ENCODE data around the gene CDX4.
"Not testable (repeated sequence)": the region's sequence is repeated elsewhere in the genome, so short reads cannot be mapped to it uniquely, and the experiment has no call there.

CDX4 gene

GRCh38 chrX:73448379-73448778 lies 1.5 kb downstream of the CDX4 start:
- TF ChIP-seq CTCF (IDR thresholded peaks at IDR 0.05; ENCODE audit: low read depth, low read length): no peak
- DNase-seq (ENCODE audit: low read depth, low spot score): no peak
- no peak overlapping the region for H3K4me3 ChIP-seq (ENCODE audit: low read depth, low read length)
- in situ Hi-C loops (cut with HindIII; ENCODE audit: low sequenced_read_pairs): no loop called here

DNA sequence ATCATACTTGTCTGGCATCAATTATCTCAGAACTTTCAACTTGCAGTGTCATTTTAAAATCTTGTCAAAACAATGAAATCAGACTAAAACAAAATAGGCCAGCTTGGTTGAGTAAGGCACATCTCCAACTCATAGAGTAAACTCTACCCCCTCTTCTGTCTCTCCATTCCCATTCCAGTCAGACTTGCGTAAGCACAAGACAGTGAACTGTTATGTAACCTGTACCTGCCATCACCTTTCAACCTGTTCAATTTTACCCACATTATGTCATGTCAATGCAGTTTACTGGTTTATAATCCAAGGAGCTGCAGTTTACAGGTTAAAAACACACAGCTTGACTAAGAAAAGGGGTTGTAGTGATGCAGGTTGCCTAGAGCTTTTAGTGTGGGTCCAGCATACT lies 8.3 kb downstream of the CDX4 start:
- in situ Hi-C loops (cut with HindIII; ENCODE audit: low sequenced_read_pairs): no loop called here
- DNase-seq (ENCODE audit: low read depth, low spot score): no peak
- H3K4me3 ChIP-seq (ENCODE audit: low read depth, low read length): no peak overlapping the region
- no peak for TF ChIP-seq CTCF (IDR thresholded peaks at IDR 0.05; ENCODE audit: low read depth, low read length)

- no peak overlapping the region for H3K4me3 ChIP-seq (ENCODE audit: low read depth, low read length)
- in situ Hi-C loops (cut with HindIII; ENCODE audit: low sequenced_read_pairs): no loop called here
- TF ChIP-seq CTCF (IDR thresholded peaks at IDR 0.05; ENCODE audit: low read depth, low read length): no peak
- DNase-seq (ENCODE audit: low read depth, low spot score): no peak
These were observed 10.5 kb downstream of the CDX4 start for GRCh38 chrX:73457306-73457705.

DNA sequence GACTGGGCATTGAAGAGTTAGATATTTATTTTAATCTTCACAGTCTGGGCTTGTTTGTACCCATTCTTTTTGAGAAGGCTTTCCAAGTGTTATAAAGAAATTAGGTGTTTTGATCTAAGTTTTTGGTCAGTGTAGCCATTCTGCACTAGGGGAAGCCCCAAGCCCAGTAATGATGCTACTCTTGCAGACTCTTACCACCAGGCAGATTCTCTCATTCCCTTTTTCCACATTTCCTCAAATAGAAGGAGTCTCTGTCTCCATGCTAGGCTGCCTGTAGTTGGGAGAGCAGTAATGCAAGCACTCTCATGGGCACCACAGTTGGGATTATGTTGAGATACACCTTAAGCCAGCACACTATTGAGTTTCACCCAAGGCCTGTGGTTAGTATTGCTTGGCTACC lies 21.5 kb downstream of the CDX4 start:
- in situ Hi-C loops (cut with HindIII; ENCODE audit: low sequenced_read_pairs): no loop called here
- TF ChIP-seq CTCF (IDR thresholded peaks at IDR 0.05; ENCODE audit: low read depth, low read length): no peak
- DNase-seq (ENCODE audit: low read depth, low spot score): no peak
- no peak overlapping the region for H3K4me3 ChIP-seq (ENCODE audit: low read depth, low read length)

GRCh38 chrX:73478961-73479360 lies 32.1 kb downstream of the CDX4 start:
- no peak for TF ChIP-seq CTCF (IDR thresholded peaks at IDR 0.05; ENCODE audit: low read depth, low read length)
- no peak overlapping the region for H3K4me3 ChIP-seq (ENCODE audit: low read depth, low read length)
- in situ Hi-C loops (cut with HindIII; ENCODE audit: low sequenced_read_pairs): no loop called here
- no peak for DNase-seq (ENCODE audit: low read depth, low spot score)

GRCh38 chrX:73481521-73481920 lies 34.7 kb downstream of the CDX4 start:
- in situ Hi-C loops (cut with HindIII; ENCODE audit: low sequenced_read_pairs): no loop called here
- TF ChIP-seq CTCF (IDR thresholded peaks at IDR 0.05; ENCODE audit: low read depth, low read length): no peak
- no peak for DNase-seq (ENCODE audit: low read depth, low spot score)
- H3K4me3 ChIP-seq (ENCODE audit: low read depth, low read length): no peak overlapping the region

- no peak for DNase-seq (ENCODE audit: low read depth, low spot score)
- H3K4me3 ChIP-seq (ENCODE audit: low read depth, low read length): no peak overlapping the region
- in situ Hi-C loops (cut with HindIII; ENCODE audit: low sequenced_read_pairs): no loop called here
- TF ChIP-seq CTCF (IDR thresholded peaks at IDR 0.05; ENCODE audit: low read depth, low read length): no peak
These were observed 43.8 kb downstream of the CDX4 start for GRCh38 chrX:73490661-73491060.

DNA sequence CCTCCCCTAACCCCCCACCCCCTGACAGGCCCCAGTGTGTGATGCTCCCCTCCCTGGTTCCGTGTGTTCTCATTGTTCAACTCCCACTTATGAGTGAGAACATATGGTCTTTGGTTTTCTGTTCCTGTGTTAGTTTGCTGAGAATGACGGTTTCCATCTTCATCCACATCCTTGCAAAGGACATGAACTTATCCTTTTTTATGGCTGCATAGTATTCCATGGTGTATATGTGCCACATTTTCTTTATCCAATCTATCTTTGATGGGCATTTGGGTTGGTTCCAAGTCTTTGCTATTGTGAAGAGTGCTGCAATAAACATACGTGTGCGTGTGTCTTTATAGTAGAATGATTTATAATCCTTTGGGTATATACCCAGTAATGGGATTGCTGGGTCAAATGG lies 45.3 kb downstream of the CDX4 start:
- DNase-seq (ENCODE audit: low read depth, low spot score); H3K4me3 ChIP-seq (ENCODE audit: low read depth, low read length); in situ Hi-C loops (cut with HindIII; ENCODE audit: low sequenced_read_pairs): not testable (repeated sequence)
